Fibroblast of skin of right biceps (primary cell): Measurements from ENCODE around the gene CBL.
A peak's percentile ranks its signal among the peaks of the same experiment; 100 is the strongest.
"Not testable (repeated sequence)": the region's sequence is repeated elsewhere in the genome, so short reads cannot be mapped to it uniquely, and the experiment has no call there.

ENCODE experiments used
- DNase-seq: peaks from one replicate; pipeline ENCODE4 v3.0.0-alpha.2; 2013

The CBL gene

DNA sequence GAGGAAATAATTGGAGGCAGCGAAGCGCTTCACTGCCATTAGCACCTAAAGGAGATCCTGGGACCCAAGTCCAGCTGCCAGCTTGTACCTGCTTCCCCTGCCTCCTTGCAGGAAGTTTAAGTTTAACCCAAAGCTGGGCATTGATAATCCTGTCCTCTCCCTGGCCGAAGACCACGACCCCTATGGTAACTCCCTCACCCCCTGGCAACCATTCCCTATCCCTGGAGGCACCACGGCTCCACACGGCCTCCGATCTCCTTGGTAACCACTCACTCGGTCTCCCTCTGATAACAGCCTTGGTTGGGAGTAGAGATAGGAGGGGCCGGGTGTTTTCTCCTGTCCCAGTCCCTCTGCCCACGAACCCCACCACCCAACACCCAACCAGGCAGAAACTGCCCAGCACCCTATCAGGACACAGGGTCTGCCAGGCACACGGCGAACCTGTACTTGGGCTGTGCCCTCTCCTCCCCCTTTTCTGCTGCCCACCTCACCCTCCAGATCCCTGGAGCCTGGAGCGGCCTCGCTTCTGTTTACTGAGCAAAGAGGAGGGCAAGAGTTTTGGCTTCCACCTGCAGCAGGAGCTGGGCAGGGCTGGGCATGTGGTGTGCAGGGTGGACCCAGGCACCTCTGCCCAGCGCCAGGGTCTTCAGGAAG lies 20.0 kb upstream of the CBL start:
- no peak for DNase-seq

DNA sequence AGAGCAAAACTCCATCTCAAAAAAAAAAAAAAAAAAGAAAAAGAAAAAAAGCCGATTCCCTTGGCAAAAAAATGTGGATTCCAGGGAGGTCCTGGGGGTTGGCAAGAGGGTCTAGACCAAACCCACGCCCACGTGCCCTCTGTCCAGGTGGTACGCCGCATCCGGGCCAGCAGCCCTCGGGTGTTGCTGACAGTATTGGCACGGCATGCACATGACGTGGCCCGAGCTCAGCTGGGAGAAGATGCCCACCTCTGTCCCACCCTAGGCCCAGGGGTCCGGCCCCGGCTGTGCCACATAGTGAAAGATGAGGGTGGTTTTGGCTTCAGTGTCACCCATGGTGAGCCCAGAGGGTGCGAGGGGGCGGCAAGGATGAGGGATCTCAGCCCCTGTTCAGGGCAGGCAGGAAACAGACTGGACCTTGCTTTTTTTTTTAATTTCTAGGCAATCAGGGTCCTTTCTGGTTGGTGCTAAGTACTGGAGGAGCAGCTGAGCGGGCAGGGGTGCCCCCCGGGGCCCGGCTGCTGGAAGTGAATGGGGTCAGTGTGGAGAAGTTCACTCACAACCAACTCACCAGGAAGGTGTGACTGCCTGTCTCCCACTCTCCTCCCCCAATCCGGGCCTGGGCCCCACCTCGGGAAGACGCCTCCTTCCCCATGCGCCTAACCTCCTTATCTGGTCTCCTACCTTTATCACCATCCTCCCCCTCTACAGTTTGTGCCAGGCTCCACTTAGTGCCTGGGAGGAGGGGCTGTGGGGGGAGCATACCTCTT lies 18.8 kb upstream of the CBL start:
- DNase-seq: no peak

DNA sequence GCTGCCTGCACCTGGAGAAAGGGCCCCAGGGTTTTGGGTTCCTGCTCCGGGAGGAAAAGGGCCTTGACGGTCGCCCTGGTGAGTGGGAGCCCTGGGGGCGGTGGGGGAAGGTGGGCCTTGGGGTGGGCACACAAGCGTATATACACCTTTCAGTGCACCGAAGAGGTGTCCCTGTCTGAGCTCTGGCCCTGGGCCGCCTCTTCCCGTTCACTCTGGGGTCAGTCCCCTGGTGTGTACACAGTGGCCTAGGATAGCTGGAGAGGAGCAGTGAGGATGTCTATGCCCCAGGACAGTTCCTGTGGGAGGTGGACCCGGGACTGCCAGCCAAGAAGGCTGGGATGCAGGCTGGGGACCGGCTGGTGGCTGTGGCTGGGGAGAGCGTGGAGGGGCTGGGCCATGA lies 18.1 kb upstream of the CBL start:
- no peak for DNase-seq

DNA sequence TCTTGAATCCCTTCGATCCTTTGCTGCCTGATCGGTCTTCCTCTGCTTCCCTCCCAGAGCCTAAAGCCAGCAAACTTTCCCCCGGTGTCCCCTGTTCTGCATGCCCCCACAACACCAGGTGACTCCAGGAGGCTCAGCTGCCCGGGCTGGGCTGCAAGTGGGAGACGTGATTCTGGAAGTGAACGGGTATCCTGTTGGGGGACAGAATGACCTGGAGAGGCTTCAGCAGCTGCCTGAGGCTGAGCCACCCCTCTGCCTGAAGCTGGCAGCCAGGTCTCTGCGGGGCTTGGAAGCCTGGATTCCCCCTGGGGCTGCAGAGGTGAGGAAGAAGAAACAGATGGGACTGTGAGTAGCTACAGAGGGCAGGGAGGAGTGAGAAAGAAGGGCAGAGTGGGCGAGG lies 17.3 kb upstream of the CBL start:
- DNase-seq: no peak

DNA sequence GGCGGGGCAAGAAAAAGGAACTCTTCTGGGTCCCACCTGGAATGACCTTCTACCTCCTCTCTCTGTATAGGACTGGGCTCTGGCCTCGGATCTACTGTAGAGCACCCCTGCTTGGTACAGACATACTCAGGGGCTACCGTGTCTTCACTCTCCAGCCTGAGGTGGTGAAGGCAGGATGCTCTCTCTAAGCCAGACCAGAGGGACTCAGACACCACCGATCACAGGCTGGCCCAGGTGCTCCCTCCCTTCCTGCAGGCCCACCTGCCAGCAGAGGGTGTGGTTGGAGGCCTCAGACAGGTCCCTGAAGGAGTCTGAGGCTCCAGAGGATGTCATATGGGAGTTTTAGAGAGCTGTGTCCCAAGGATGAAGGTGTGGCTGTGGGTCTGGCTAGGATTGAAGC lies 16.7 kb upstream of the CBL start:
- DNase-seq: no peak

DNA sequence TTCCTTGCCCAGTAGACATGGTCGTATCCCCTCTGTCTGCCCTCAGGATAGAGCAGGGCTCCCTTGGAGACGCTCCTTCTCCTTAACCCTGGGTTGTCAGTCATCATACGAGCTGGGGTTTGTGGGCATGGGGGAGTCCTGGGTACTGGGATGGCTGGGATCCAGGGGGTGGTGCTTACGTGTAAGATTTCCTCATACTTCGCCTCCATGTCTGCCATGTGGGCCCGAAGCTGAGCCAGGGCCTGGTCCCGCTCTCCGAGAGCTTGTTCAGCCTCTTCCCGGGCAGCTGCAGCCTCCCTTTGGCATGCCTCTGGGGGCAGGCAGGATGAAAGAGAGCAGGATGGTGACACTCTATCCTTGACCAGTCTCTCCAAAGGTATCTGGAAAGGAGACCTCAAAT lies 15.6 kb upstream of the CBL start:
- no peak for DNase-seq

DNA sequence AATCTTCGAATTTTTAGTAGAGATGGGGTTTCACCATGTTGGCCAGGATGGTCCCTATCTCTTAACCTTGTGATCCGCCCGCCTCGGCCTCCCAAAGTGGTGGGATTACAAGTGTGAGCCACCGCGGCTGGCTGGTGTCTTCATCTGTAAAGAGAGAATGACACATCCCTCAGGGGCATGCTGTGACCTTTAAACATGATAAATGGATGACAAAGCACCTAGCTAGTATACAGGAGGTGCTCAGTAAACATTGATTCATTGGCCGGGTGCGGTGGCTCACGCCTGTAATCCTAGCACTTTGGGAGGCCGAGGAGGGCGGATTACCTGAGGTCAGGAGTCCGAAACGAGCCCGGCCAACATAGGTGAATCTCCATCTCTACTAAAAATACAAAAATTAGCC lies 14.9 kb upstream of the CBL start:
- DNase-seq: not testable (repeated sequence)

DNA sequence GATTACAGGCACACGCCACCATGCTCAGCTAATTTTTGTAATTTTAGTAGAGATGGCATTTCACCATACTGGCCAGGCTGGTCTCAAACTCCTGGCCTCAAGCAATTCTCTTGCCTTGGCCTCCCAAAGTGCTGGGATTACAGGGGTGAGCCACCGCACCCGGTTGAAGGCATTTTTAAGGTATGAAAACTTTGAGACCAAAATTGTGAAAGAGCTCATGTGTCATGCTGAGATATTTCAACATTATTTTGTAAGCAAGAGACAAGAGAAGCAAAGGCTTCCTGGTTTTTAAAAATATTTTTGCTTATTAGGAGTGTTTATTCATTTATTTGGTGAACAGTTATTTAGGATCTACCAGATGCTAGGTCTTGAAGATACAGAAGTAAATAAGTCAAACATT lies 14.0 kb upstream of the CBL start:
- DNase-seq: no peak

DNA sequence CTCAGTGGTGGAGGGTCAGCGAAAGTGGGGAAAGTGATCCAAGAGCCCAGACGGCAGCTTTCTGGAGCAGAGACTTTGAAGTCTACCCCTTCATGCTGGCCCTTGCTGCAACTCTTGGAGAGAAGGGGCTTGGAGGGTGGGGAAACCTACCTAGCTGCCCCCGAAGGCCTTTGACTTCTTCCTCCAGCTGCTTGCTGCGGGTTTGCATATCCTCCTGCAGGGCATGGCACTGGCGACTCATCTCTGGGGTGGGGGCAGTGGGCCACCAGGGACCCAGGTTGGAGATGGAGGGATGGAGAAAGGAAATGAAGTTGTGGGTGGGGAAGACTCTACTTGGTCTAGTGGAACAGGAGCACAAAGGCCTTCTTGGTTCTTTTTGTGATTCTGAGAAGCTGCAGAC lies 13.1 kb upstream of the CBL start:
- DNase-seq: no peak

DNA sequence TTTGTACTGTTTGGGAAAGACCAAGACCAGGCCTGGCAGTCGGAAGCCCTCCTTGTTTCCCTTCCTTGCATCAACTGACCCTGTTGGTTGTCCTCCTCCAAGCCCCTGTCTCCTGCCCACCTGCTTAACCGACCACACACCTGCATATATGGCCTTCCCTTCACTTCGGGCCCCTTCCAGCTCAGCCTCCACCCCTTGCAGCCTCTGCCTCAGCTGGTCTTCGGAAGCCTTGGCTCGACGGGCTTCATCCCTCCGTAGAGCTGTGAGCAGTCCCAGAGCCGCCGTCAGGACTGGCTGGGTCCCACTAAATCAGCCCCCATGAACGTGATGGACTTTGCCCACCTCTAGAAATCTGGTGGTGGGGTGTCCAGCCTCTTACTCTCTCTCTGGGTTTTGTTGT lies 12.5 kb upstream of the CBL start:
- DNase-seq: no peak

DNA sequence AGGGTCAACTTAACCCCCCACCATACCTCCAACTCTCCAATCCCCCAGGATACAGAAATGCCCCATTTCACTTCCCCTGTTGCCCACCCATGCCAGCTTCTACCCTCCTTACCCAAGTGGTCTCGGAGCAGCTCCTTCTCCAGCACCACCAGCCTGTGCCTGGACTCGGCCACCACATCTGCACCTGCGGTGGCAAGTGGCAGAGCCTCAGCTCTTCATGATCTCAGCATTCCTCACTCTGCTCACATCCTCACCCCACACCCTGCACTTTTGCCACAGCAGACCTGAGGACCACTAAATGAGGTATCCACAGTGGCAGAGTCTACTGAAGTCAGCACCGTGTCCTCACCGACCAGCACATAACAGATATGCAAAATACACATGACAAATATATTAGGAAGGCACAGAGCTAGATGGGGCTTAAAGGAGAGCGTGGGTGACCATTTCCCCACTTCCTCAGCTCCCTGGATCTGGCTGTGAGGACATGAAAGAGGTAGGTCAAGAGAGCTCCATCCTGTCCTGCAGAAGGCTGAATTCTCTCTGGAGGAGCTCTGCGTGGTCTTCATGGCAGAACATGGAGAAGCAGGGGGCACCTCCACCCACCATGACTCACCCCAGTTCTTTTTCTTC lies 11.2 kb upstream of the CBL start:
- DNase-seq: no peak

DNA sequence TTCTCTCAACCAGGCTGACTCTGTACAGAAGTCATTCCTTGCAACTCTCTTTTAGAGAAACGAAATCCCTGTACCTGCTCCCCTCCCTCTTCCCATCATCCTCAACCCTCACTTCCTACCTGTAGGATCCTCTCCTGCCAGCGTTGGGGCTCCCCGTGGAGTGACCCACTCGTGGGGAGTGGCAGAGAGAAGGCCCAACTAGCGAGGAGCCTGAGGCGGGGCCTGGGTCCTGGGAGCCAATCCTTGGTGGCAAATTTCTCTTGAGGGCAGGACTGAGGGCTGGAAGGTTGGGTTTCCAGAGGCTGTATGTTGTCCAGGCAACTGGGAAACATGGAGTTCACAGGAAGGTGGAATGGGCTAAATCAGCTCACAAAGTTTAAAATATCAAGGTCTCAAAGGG lies 10.5 kb upstream of the CBL start:
- DNase-seq: peak; percentile 38

DNA sequence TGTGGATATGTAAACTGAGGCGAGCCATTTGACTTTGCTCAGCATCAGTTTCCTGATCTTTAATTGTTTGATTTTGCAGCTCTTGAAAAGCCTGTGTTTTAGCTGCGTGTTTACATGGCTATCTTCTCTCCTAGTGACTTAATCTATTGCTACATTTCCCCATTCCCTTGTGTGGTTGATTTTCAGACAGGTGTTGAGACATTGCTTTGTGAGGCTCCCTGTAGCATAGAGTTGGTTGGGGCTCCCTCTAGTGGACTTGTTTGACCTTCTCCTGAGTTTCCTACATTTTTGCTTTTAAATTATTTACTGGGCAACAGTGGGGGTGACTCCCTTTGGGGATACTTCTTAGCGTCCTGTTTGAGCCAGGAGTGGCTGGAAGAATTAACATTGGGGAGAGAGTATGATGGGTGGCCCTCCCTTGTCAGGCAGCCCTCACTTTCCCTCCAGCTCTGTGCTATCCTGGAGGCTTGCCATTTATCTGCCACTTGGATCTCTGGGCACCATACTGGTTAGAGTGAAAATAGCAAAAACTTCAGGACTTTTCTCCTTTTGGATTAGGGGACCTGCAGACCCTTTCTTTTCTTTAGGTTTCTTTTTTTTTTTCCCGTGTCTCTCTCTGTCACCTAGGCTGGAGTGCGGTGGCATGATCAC lies 9.2 kb upstream of the CBL start:
- DNase-seq: peak; percentile 76

DNA sequence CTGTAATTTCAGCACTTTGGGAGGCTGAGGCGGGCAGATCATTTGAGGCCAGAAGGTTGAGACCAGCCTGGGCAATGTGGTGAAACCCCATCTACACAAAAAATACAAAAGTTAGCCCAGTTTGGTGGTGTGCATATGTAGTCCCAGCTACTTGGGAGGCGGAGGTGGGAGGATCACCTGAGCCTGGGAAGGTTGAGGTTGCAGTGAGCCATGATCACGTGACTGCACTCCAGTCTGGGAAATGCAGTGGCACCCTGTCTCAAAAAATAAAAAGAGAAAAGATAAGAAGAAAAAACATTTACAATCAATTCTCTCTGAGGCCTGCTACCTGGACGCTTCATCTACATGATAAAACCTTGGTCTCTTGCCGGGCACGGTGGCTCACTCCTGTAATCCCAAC lies 7.2 kb upstream of the CBL start:
- no peak for DNase-seq

DNA sequence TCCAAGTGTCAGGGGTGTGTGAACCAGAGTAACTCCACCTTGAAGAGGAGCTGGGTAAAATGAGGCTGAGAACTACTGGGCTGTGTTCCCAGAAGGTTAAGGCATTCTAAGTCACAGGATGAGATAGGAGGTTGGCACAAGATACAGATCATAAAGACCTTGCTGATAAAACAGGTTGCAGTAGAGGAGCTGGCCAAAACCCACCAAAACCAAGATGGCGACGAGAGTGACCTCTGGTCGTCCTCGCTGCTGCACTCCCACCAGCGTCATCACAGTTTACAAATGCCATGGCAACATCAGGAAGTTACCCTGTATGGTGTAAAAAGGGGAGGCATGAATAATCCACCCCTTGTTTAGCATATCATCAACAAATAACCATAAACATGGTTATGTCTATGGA lies 4.9 kb upstream of the CBL start:
- DNase-seq: not testable (repeated sequence)

DNA sequence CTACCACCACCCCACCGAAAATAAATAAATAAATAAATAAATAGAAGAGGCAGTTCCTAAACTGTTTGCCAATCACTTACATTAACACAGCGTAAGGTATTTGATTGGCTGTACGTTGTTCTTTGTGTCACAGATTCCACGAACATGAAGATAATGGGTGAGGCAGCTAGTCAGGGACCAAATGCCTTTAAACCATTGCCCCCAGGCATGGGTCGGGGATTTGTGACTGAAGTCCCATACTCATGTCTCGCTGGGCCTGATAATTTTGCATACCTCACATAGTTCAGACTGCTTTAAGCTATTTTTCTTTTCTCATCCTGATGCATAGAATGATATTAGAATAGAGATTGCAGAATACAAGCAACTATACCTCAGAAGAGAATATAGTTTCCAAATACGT lies 3.6 kb upstream of the CBL start:
- DNase-seq: no peak

DNA sequence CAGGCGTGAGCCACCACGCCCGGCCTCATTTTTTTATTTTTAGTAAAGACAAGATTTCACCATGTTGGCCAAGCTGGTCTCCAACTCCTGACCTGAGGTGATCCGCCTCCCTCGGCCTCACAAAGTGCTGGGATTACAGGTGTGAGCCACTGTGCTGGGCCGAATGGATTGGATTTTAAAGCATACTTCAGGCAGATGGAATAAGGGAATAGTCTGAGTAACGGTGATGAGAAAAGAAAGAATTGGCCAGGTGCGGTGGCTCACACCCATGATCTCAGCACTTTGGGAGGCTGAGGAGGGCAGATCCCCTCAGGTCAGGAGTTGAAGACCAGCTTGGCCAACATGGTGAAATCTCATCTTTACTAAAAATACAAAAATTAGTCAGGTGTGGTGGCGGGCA lies 2.1 kb upstream of the CBL start:
- DNase-seq: no peak

DNA sequence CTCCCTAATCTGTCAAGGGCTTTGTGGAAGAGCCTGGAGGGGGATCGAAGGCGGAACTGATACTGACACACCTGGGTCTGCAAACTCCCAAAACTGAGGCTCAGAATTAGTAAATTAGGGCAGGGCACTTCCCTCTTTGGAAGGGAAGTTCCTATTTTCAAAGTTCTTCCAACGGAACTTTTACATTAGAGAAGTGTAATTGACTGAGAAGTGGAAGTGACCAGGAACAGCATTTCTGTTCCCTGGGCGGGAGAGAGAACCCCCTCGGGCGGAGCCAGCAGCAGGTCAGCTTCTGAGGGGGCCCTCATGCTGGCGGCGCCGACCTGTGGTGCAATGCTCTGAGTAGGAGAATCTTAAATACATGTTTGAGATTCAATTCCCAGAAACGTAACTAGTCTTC lies 1.1 kb upstream of the CBL start:
- DNase-seq: no peak

DNA sequence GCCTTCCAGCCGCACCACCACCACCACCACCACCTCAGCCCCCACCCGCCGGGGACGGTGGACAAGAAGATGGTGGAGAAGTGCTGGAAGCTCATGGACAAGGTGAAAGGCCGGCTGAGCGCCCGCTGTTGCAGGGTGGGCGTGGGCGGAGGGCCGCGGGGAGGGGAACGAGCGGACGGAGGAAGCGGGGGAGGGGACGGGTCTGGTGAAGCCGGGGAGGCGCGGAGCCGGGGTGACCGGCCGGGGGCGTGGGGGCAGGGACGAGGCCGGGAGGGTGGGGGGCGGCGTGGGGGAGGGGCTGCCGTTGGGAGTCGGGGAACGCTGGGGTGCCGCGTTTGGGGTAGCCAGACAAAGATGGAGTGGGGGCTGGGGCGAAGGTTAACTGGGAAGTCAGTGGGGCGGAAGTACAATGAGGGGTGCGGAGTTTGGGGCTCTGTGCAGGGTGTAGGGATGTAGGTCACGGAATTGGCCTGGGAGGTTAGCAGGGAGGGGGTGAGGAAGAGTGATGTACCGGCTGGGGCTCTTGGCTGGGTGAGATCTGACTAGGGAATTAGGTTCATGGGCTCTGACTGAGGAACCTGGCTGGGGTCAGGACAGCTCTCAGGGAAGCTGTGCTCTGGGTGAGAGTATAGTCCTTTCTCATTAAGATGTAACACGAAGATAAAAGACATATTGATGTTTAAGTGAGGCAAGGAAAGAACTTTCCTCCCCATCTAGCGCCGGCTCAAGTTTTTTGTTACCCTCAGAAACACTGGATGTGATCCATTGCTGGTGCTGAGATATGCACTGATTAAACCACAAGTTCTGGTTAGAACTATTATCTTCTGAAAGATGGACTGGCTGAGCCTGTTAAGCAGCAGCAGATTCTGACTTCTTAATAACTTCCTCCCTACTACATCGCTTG lies 624 bp downstream of the CBL start:
- no peak for DNase-seq

DNA sequence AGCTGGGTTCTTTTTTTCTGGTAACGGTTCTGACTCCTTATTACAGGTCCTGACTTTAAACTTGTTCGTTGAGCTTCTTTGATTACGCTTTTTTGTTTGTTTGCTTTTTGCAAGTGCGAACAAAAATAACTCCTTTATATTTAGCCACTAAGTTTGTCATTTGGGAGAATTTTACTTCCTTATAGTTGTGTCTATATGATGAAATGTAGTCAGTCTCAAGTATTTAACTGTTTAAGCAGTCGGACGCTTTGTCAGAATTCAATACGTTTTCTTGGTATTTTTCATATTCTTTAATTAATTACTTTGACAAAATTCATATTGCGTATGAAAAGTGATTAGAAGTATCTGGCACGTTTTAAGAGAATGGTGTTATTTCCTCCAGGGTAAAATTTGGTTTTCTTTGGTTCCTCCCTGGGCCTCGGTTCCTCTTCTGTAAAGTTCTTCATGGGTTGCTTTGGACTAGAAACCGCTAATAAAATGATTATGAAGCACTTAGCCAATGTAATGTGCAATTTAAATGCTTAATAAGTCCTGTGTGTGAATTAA lies 1.3 kb downstream of the CBL start:
- DNase-seq: no peak

DNA sequence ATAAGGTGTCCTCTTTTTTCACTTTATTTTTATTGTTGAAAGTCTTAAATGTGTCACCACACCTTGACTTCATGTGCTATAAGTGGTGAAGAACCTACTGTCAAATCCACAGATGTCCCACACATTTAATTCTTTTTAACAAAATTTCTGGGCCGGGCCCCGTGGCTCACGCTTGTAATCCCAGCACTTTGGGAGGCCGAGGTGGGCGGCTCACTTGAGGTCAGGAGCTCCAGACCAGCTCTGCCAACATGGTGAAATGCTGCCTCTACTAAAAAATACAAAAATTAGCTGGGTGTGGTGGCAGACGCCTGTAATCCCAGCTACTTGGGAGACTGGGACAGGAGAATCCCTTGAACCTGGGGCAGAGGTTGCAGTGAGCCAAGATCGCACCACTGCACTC lies 3.0 kb downstream of the CBL start:
- DNase-seq: no peak

DNA sequence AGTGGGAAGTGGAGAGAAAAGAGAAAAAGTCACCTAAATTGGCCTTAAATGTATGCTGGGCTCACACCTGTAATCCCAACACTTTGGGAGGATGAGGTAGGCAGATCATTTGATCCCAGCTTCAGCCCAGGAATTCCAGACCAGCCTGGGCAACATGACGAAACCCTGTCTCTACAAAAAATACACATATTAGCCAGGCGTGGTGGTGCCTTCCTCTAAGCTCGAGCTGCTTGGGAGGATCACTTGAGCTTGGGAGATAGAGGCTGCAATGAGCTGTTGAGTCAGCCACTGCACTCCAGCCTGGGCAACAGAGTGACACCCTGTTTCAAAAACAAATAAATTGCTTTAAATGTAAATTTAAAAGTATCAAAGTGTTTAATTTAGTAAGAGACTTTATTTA lies 3.9 kb downstream of the CBL start:
- DNase-seq: no peak
